Lung (tissue), 12 donors: Measurements from ENCODE around the gene MYO16. TPM values are rescaled to one million over a fixed set of nuclear protein-coding genes. Genes with fewer than 3 reads are reported as not detected.

Experiments used
- ATAC-seq: fragments of 200-7000 bp; cut with Tn5 transposase; one replicate; pipeline ENCODE4 v1.9.1; 2020; ENCODE audit warnings: moderate number of reproducible peaks; ENCODE audit not compliant: insufficient read depth, low FRiP score
- DNase-seq, 3 donors: peaks; one replicate each; pipeline ENCODE4 v3.0.0-alpha.2; 2013 to 2017
- H3K27ac ChIP-seq, 2 donors: one replicate each; pipeline ENCODE4 v1.5.1; 2013; ENCODE audit warnings: mild to moderate bottlenecking in 2 of 2, moderate library complexity in 2 of 2, control low read depth in 1 of 2, inconsistent platforms in 1 of 2, low read depth in 1 of 2, low read length in 1 of 2
- H3K27me3 ChIP-seq, 3 donors: one replicate each; pipeline ENCODE4 v1.5.1; 2013; ENCODE audit warnings: low read length in 2 of 3; ENCODE audit not compliant: control insufficient read depth in 3 of 3, insufficient read depth in 3 of 3
- H3K36me3 ChIP-seq, 4 donors: one replicate each; pipeline ENCODE4 v1.5.1; 2013; ENCODE audit warnings: low read length in 4 of 4, mild to moderate bottlenecking in 1 of 4, moderate library complexity in 1 of 4; ENCODE audit not compliant: control insufficient read depth in 4 of 4, insufficient read depth in 4 of 4
- H3K4me1 ChIP-seq, 5 donors: one replicate each; pipeline ENCODE4 v1.5.1; 2013; ENCODE audit warnings: low read length in 5 of 5, mild to moderate bottlenecking in 2 of 5, moderate library complexity in 1 of 5; ENCODE audit not compliant: control insufficient read depth in 5 of 5, insufficient read depth in 5 of 5
- H3K4me3 ChIP-seq: one replicate; pipeline ENCODE4 v1.5.1; 2013; ENCODE audit warnings: mild to moderate bottlenecking, control low read depth, moderate library complexity
- H3K9ac ChIP-seq, 2 donors: one replicate each; pipeline ENCODE4 v1.5.1; 2013; ENCODE audit warnings: low read length in 2 of 2, control low read depth in 1 of 2; ENCODE audit not compliant: insufficient read depth in 1 of 2
- H3K9me3 ChIP-seq, 4 donors: one replicate each; pipeline ENCODE4 v1.5.1; 2013; ENCODE audit warnings: low read length in 3 of 4, mild to moderate bottlenecking in 1 of 4, moderate library complexity in 1 of 4; ENCODE audit not compliant: control insufficient read depth in 4 of 4, insufficient read depth in 3 of 4
- WGBS, 2 donors: extraction: QIAGEN DNeasy Blood & Tissue Kit; methylation state at CpG; one replicate each; pipeline ENCODE4 v1.1.7; 2013; 5-methylcytosine and 5-hydroxymethylcytosine counted together
- polyA plus RNA-seq, 2 donors: library from polyadenylated mRNA; stranded (reverse); fragments of 200-250 nt; gene quantifications; one replicate each; pipeline ENCODE4 v1.2.1, GENCODE V29; 2013
- total RNA-seq, 2 donors: library from RNA; depleted of rRNA in 1 of 2; stranded (reverse); fragments of >200 nt in 1 of 2; gene quantifications; one replicate each; pipeline ENCODE4 v1.2.1, GENCODE V29; 2014 to 2021
- TF ChIP-seq, protein P1 (sequence below): IDR thresholded peaks from 2 replicates; pipeline ENCODE4 v1.5.1; 2012; ENCODE audit warnings: mild to moderate bottlenecking; ENCODE audit errors: control extremely low read depth, extremely low read depth
- donor health status: control.
- donor health status: control.
- donor health status: Bipolar disorder and iron deficiency.
- donor health status: healthy.
- donor health status: DM: yes; HTN: yes; CAD: no.

MYO16 gene
- total and polyA plus RNA-seq, 4 donors: 0.12 to 13.8 (median 0.88) TPM

DNA sequence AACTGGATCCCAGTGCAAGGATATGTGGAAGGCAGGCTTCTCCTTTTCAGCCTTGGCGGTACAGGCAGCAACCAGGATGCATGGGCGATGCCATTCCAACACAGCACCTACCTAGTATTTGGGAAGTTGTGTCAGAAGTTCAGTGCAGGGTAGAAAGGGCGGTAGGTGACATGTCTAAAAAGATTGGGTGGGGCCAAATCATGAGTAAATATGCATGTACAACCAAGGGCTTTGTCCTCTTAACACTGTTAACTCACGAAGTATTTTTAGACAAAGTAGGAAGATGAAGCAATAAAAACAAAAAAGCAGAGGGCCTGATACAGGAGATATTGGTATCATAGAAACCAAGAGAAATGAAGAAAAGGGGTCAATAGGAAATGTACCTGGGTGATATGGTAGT, 392.1 kb downstream of the MYO16 start:
- TF ChIP-seq, protein P1, sequence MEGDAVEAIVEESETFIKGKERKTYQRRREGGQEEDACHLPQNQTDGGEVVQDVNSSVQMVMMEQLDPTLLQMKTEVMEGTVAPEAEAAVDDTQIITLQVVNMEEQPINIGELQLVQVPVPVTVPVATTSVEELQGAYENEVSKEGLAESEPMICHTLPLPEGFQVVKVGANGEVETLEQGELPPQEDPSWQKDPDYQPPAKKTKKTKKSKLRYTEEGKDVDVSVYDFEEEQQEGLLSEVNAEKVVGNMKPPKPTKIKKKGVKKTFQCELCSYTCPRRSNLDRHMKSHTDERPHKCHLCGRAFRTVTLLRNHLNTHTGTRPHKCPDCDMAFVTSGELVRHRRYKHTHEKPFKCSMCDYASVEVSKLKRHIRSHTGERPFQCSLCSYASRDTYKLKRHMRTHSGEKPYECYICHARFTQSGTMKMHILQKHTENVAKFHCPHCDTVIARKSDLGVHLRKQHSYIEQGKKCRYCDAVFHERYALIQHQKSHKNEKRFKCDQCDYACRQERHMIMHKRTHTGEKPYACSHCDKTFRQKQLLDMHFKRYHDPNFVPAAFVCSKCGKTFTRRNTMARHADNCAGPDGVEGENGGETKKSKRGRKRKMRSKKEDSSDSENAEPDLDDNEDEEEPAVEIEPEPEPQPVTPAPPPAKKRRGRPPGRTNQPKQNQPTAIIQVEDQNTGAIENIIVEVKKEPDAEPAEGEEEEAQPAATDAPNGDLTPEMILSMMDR: no peak
- H3K4me1 ChIP-seq: no peaks in the 10 kb centered on the region
- no peak overlapping the region for H3K4me3 ChIP-seq

DNA sequence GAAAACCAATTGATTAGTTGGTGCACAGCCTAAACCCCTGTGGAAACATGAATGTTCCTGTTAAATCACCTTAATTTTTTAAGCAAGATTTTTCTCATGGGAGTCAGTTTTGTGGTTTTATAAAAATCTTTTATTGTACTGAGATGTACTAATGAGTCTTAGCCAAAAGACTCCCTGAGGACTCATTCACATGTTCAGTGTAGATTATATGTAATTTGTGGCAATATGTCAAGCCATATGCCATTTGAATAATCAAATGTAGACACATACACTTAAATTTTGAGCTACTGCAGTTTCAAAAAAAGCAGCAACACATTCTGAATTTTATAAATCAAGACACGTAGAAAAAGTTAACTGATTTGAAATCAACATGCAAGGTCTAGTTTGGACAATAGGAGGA, 395.2 kb downstream of the MYO16 start:
- Histone ChIP-seq H3K36me3 (no peaks in the 10 kb centered on the region), H3K27ac (no peak overlapping the region), H3K27me3 (no peaks in the 10 kb centered on the region), H3K4me1 (no peaks in the 10 kb centered on the region), H3K4me3 (no peak overlapping the region), H3K9ac (no peak overlapping the region), H3K9me3 (no peaks in the 10 kb centered on the region)
- no peak for DNase-seq
- ATAC-seq: no peak
- TF ChIP-seq, protein P1: no peak
- WGBS, 2 donors: 94 to 95% methylated on average over 1 of the region's 1 CpG

More for the DNA sequence above, 392.1 kb downstream of the MYO16 start:
- Histone ChIP-seq H3K36me3 (no peaks in the 10 kb centered on the region), H3K9ac (no peak overlapping the region), H3K9me3 (no peaks in the 10 kb centered on the region), H3K27ac (no peak overlapping the region), H3K27me3 (no peaks in the 10 kb centered on the region)
- ATAC-seq (no peak), DNase-seq (no peak)
- whole genome bisulfite sequencing, 2 donors: 94 to 95% methylated on average over 4 of the region's 4 CpGs

DNA sequence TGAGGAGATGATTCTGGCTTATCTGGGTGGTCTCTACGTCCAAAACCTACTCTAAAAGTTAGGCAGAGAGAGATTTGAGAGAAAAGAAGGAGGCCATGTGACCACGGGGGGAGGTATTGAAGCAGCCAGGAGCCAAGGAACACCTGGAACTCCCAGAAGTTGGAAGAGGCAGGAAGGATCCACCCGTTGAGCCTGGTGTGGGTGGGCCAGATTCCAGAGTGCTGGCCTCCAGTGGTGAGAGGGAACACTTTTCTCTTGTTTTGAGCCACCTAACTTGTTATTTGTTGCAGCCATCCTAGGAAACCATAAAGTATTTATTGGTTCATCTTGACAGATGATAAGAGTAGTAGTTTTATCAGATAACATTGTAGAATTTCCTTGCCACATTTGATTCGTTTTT, 396.9 kb downstream of the MYO16 start:
- H3K4me1 ChIP-seq: no peaks in the 10 kb centered on the region
- no peaks in the 10 kb centered on the region for H3K27me3 ChIP-seq
- no peak overlapping the region for H3K9ac ChIP-seq
- WGBS, 2 donors: 71 to 77% methylated on average over 4 of the region's 4 CpGs
- H3K36me3 ChIP-seq: no peaks in the 10 kb centered on the region
- TF ChIP-seq, protein P1: no peak
- DNase-seq: no peak
- H3K27ac ChIP-seq: no peak overlapping the region
- no peak for ATAC-seq
- H3K4me3 ChIP-seq: no peak overlapping the region
- H3K9me3 ChIP-seq: no peaks in the 10 kb centered on the region

DNA sequence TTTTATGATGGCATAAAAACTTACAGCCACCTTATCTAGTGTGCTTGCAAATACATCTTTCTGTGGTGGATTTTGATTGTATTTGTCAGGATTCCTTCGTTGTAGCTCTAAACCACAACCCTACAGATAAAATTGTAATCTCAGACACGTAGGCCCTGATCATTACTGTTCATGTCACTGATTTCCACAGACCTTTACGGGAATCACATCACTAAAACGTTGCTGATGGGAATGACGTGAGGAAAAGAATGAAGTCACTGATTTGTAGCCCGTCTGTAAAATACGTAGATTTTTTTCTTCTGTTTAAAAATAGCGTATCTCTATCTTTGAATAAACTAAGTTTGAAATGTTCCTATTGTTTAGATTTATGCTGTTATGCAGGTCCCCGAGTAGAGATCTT, 399.2 kb downstream of the MYO16 start:
- ATAC-seq (no peak), DNase-seq (no peak)
- Histone ChIP-seq H3K4me1 (no peaks in the 10 kb centered on the region), H3K36me3 (no peaks in the 10 kb centered on the region), H3K27ac (no peak overlapping the region), H3K9me3 (no peaks in the 10 kb centered on the region), H3K4me3 (no peak overlapping the region), H3K27me3 (no peaks in the 10 kb centered on the region), H3K9ac (no peak overlapping the region)
- WGBS, 2 donors: 79 to 92% methylated on average over 9 of the region's 9 CpGs
- TF ChIP-seq, protein P1: no peak
